SK-N-MC (cell line): Measurements from ENCODE around the gene ACLY.
"Not testable (repeated sequence)": the region's sequence is repeated elsewhere in the genome, so short reads cannot be mapped to it uniquely, and the experiment has no call there.

Source experiments
- DNase-seq: peaks from one replicate; pipeline ENCODE4 v3.0.0-alpha.2; 2011; ENCODE audit warnings: low read depth, low spot score
- H3K27ac ChIP-seq: fragments of 200-600 bp; sonication (generic); 2 replicates; pipeline ENCODE4 v1.5.1; 2016; ENCODE audit warnings: mixed run types
- H3K36me3 ChIP-seq: fragments of 200-600 bp; sonication (generic); 2 replicates; pipeline ENCODE4 v1.6.1; 2017; ENCODE audit warnings: antibody characterized with exemption, low read length, mixed read lengths; ENCODE audit not compliant: insufficient read depth
- H3K4me3 ChIP-seq: fragments of 200-600 bp; sonication (generic); 2 replicates; pipeline ENCODE4 v1.5.1; 2016
- H3K9ac ChIP-seq: fragments of 200-600 bp; sonication (generic); 2 replicates; pipeline ENCODE4 v1.8.0; 2017; ENCODE audit warnings: mixed run types, mixed read lengths; ENCODE audit not compliant: insufficient read length
- H3K9me3 ChIP-seq: fragments of 200-600 bp; sonication (generic); 2 replicates; pipeline ENCODE4 v1.6.1; 2017; ENCODE audit warnings: low read depth, mild to moderate bottlenecking, antibody characterized with exemption, low read length, moderate library complexity, mixed read lengths
- EZH2 ChIP-seq: fragments of 200-600 bp; sonication (generic); IDR thresholded peaks from one replicate; pipeline ENCODE4 v1.6.1; 2017; ENCODE audit warnings: antibody characterized with exemption
- FOXP2 ChIP-seq: optimal IDR thresholded peaks from 2 replicates; pipeline ENCODE3; 2011; ENCODE audit warnings: mild to moderate bottlenecking, moderate library complexity; ENCODE audit not compliant: insufficient read depth; ENCODE audit errors: extremely low read length, control extremely low read depth
- POLR2AphosphoS5 ChIP-seq: IDR thresholded peaks from 2 replicates; pipeline ENCODE4 v1.6.1; 2012; ENCODE audit warnings: mild to moderate bottlenecking, low read depth, low read length, borderline replicate concordance

The ACLY gene

GRCh38 chr17:41942626-41943373, 24.0 kb upstream of the ACLY start:
- H3K4me3 ChIP-seq, result no peak overlapping the region
- H3K36me3 ChIP-seq, result no peaks in the 10 kb centered on the region
- H3K27ac ChIP-seq, result no peak overlapping the region
- no peaks in the 10 kb centered on the region for H3K9me3 ChIP-seq
- no peak overlapping the region for H3K9ac ChIP-seq
- no peak for TF ChIP-seq EZH2
- no peak for TF ChIP-seq FOXP2
- no peak for TF ChIP-seq POLR2AphosphoS5
- no peak for DNase-seq

GRCh38 chr17:41941168-41941567, 22.4 kb upstream of the ACLY start:
- H3K36me3 ChIP-seq, result no peaks in the 10 kb centered on the region
- no peaks in the 10 kb centered on the region for H3K9me3 ChIP-seq
- H3K4me3 ChIP-seq, result no peak overlapping the region
- H3K27ac ChIP-seq, result no peak overlapping the region
- TF ChIP-seq FOXP2 (no peak), EZH2 (no peak), POLR2AphosphoS5 (no peak)
- H3K9ac ChIP-seq, result no peak overlapping the region
- no peak for DNase-seq

GRCh38 chr17:41939693-41940090, 20.9 kb upstream of the ACLY start:
- H3K9me3 ChIP-seq, result no peaks in the 10 kb centered on the region

GRCh38 chr17:41939044-41939692, 20.4 kb upstream of the ACLY start:
- Histone ChIP-seq H3K9me3 (no peaks in the 10 kb centered on the region), H3K9ac (no peak overlapping the region), H3K4me3 (no peak overlapping the region), H3K27ac (no peak overlapping the region), H3K36me3 (no peaks in the 10 kb centered on the region)
- TF ChIP-seq EZH2 (no peak), POLR2AphosphoS5 (no peak), FOXP2 (no peak)
- no peak for DNase-seq

More at GRCh38 chr17:41939693-41940090, 20.9 kb upstream of the ACLY start:
- no peak overlapping the region for H3K27ac ChIP-seq
- no peaks in the 10 kb centered on the region for H3K36me3 ChIP-seq
- no peak for DNase-seq
- no peak overlapping the region for H3K9ac ChIP-seq
- TF ChIP-seq EZH2, result no peak
- TF ChIP-seq POLR2AphosphoS5, result no peak
- TF ChIP-seq FOXP2, result no peak
- no peak overlapping the region for H3K4me3 ChIP-seq

- Histone ChIP-seq H3K9ac (no peak overlapping the region), H3K4me3 (no peak overlapping the region), H3K9me3 (no peaks in the 10 kb centered on the region), H3K27ac (no peak overlapping the region), H3K36me3 (no peaks in the 10 kb centered on the region)
- DNase-seq, result no peak
- TF ChIP-seq EZH2 (no peak), FOXP2 (no peak), POLR2AphosphoS5 (no peak)
These were observed 19.5 kb upstream of the ACLY start for GRCh38 chr17:41937970-41938954.

- H3K9me3 ChIP-seq, result no peaks in the 10 kb centered on the region
- TF ChIP-seq EZH2, result no peak
- no peak for TF ChIP-seq POLR2AphosphoS5
- TF ChIP-seq FOXP2, result no peak
- H3K27ac ChIP-seq, result no peak overlapping the region
- DNase-seq, result no peak
- no peak overlapping the region for H3K4me3 ChIP-seq
- no peak overlapping the region for H3K9ac ChIP-seq
- no peaks in the 10 kb centered on the region for H3K36me3 ChIP-seq
These were observed 16.9 kb upstream of the ACLY start for GRCh38 chr17:41935641-41936040.

GRCh38 chr17:41932816-41933389, 14.2 kb upstream of the ACLY start:
- Histone ChIP-seq H3K9me3 (no peaks in the 10 kb centered on the region), H3K4me3 (no peak overlapping the region), H3K36me3 (no peaks in the 10 kb centered on the region), H3K9ac (no peak overlapping the region), H3K27ac (no peak overlapping the region)
- no peak for DNase-seq
- no peak for TF ChIP-seq EZH2
- TF ChIP-seq FOXP2, result no peak
- TF ChIP-seq POLR2AphosphoS5, result no peak

- not testable (repeated sequence) for H3K36me3 ChIP-seq, H3K9ac ChIP-seq, H3K4me3 ChIP-seq, H3K9me3 ChIP-seq, DNase-seq, H3K27ac ChIP-seq
These were observed 13.0 kb upstream of the ACLY start for GRCh38 chr17:41931715-41932114.

GRCh38 chr17:41930833-41931156, 12.0 kb upstream of the ACLY start:
- not testable (repeated sequence) for H3K9me3 ChIP-seq, H3K9ac ChIP-seq, DNase-seq, H3K27ac ChIP-seq, H3K36me3 ChIP-seq
- H3K4me3 ChIP-seq, result peak overlapping the region; percentile 98
